HL-60 (cell line): ENCODE results near the gene ATP8B4.

Experiments used
- DNase-seq, 2 experiments: peaks; one replicate each; pipeline ENCODE4 v3.0.0-alpha.2; 2010 to 2020; ENCODE audit warnings: low read depth in 1 of 2, low spot score in 1 of 2
- H3K27ac ChIP-seq: fragments of 250-450 bp; sonication (Bioruptor Pico); replicated peaks from 2 replicates; pipeline ENCODE4 v1.5.1; 2020; ENCODE audit warnings: mild to moderate bottlenecking, moderate library complexity
- H3K27me3 ChIP-seq: fragments of 250-450 bp; sonication (Bioruptor Pico); 2 replicates; pipeline ENCODE4 v1.5.1; 2021; ENCODE audit warnings: mild to moderate bottlenecking, moderate library complexity; ENCODE audit not compliant: insufficient read depth, poor library complexity, severe bottlenecking
- H3K4me3 ChIP-seq: replicated peaks from 2 replicates; pipeline ENCODE4 v1.5.1; 2011; ENCODE audit warnings: mild to moderate bottlenecking, control low read depth, low read length; ENCODE audit not compliant: insufficient read depth
- GABPA ChIP-seq: IDR thresholded peaks from 2 replicates; pipeline ENCODE4 v1.6.1; 2012; ENCODE audit warnings: low read depth
- POLR2AphosphoS5 ChIP-seq: IDR thresholded peaks from 2 replicates; pipeline ENCODE4 v1.6.1; 2012; ENCODE audit warnings: low read depth
- SPI1 ChIP-seq: IDR thresholded peaks from 2 replicates; pipeline ENCODE4 v1.6.1; 2012; ENCODE audit warnings: low read depth, mild to moderate bottlenecking, borderline replicate concordance
- TF ChIP-seq, protein P1 (sequence below): IDR thresholded peaks from one replicate; pipeline ENCODE4 v1.5.1; 2011; ENCODE audit warnings: low read length, control low read depth, inconsistent platforms; ENCODE audit not compliant: insufficient read depth
- TF ChIP-seq, protein P2 (sequence below): IDR thresholded peaks from 2 replicates; pipeline ENCODE4 v1.6.1; 2012; ENCODE audit warnings: low read depth; ENCODE audit not compliant: insufficient replicate concordance

The ATP8B4 gene

DNA sequence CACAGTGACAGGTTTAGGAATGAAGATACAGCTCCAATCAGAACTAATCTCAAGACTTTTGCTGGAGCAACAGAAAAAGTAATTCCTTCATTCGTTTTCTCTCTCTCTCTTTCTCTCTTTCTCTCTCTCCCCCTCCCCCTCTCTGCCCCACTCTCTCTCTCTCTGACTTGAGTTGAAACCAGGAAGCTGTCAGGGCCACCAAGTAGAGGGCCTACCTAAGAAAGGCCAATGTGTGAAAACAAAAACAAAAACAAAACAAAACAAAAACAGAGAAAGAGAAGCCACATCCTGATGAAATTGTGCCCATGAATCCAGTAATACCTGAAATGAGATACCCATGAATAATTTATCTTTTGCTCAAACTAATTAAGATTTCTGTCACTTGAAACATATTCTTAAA is 72.9 kb downstream of the ATP8B4 start:
- Histone ChIP-seq H3K4me3 (no peak overlapping the region), H3K27ac (no peak overlapping the region), H3K27me3 (no peaks in the 10 kb centered on the region)
- TF ChIP-seq POLR2AphosphoS5 (no peak), SPI1 (no peak), GABPA (no peak)
- TF ChIP-seq, protein P1, sequence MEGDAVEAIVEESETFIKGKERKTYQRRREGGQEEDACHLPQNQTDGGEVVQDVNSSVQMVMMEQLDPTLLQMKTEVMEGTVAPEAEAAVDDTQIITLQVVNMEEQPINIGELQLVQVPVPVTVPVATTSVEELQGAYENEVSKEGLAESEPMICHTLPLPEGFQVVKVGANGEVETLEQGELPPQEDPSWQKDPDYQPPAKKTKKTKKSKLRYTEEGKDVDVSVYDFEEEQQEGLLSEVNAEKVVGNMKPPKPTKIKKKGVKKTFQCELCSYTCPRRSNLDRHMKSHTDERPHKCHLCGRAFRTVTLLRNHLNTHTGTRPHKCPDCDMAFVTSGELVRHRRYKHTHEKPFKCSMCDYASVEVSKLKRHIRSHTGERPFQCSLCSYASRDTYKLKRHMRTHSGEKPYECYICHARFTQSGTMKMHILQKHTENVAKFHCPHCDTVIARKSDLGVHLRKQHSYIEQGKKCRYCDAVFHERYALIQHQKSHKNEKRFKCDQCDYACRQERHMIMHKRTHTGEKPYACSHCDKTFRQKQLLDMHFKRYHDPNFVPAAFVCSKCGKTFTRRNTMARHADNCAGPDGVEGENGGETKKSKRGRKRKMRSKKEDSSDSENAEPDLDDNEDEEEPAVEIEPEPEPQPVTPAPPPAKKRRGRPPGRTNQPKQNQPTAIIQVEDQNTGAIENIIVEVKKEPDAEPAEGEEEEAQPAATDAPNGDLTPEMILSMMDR, result no peak
- TF ChIP-seq, protein P2, sequence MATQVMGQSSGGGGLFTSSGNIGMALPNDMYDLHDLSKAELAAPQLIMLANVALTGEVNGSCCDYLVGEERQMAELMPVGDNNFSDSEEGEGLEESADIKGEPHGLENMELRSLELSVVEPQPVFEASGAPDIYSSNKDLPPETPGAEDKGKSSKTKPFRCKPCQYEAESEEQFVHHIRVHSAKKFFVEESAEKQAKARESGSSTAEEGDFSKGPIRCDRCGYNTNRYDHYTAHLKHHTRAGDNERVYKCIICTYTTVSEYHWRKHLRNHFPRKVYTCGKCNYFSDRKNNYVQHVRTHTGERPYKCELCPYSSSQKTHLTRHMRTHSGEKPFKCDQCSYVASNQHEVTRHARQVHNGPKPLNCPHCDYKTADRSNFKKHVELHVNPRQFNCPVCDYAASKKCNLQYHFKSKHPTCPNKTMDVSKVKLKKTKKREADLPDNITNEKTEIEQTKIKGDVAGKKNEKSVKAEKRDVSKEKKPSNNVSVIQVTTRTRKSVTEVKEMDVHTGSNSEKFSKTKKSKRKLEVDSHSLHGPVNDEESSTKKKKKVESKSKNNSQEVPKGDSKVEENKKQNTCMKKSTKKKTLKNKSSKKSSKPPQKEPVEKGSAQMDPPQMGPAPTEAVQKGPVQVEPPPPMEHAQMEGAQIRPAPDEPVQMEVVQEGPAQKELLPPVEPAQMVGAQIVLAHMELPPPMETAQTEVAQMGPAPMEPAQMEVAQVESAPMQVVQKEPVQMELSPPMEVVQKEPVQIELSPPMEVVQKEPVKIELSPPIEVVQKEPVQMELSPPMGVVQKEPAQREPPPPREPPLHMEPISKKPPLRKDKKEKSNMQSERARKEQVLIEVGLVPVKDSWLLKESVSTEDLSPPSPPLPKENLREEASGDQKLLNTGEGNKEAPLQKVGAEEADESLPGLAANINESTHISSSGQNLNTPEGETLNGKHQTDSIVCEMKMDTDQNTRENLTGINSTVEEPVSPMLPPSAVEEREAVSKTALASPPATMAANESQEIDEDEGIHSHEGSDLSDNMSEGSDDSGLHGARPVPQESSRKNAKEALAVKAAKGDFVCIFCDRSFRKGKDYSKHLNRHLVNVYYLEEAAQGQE, result no peak
- DNase-seq, result no peak

DNA sequence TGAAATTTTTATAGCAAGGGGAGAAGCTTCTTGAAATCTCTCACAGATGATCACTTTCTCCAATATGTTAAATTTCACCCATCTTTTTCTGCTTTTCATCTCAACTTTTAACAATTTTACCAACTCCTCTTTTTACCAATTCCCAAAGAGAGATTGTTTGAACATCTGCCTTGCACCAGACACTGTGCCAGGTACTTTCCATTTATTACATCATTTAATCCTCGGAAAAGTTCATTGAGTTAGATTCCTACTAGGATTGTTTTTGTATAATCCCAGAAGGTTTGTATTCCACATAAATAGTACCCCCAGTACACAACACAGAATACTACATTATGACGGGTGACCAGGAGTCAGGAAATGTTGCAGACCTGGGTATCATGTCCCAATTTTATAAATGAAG is 74.1 kb downstream of the ATP8B4 start:
- Histone ChIP-seq H3K27me3 (no peaks in the 10 kb centered on the region), H3K27ac (no peak overlapping the region), H3K4me3 (no peak overlapping the region)
- TF ChIP-seq, protein P1, result no peak
- TF ChIP-seq SPI1 (no peak), POLR2AphosphoS5 (no peak), GABPA (no peak)
- TF ChIP-seq, protein P2, result no peak
- no peak for DNase-seq

DNA sequence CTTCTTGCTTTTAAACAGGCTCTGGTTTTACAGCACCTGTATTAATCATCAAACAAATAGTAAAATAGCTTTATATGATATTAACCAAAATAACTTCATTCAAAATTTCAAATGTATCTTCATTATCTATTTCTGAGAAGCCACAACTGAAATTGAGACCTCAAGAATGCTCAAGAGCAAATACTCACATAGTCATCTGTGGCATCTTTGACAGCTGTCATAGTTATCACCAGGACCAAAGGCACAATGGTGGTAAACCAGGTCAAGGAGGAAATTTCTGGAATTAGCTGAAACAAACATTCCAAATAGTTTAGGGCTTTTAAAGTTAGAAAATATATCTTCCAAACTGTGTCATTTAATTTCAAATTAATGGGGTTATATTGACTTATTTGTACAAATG is 74.6 kb downstream of the ATP8B4 start:
- Histone ChIP-seq H3K27me3 (no peaks in the 10 kb centered on the region), H3K27ac (no peak overlapping the region), H3K4me3 (no peak overlapping the region)
- no peak for TF ChIP-seq POLR2AphosphoS5
- TF ChIP-seq, protein P2, result no peak
- TF ChIP-seq, protein P1, result no peak
- TF ChIP-seq SPI1, result no peak
- no peak for TF ChIP-seq GABPA
- DNase-seq, result no peak
